HepG2 (cell line): ENCODE results near the gene P2RX5. TPM values are rescaled to one million over a fixed set of nuclear protein-coding genes. Genes with fewer than 3 reads are reported as not detected.

Experiments
- ARID4A ChIP-seq: sonication (generic); formaldehyde crosslinking; IDR thresholded peaks from 2 replicates; pipeline ENCODE4 v1.5.0; 2020; ENCODE audit warnings: mild to moderate bottlenecking, missing genetic modification reagents, borderline replicate concordance
- BORCS8-MEF2B ChIP-seq: sonication (generic); formaldehyde crosslinking; IDR thresholded peaks from 2 replicates; pipeline ENCODE4 v1.8.0; 2022; ENCODE audit warnings: mild to moderate bottlenecking, missing genetic modification reagents
- DNMT3B ChIP-seq: conservative IDR thresholded peaks from 2 replicates; pipeline ENCODE4 v1.6.1; 2016; ENCODE audit warnings: missing biosample characterization, control low read depth
- HNF4A ChIP-seq: sonication (generic); formaldehyde crosslinking; IDR thresholded peaks from 2 replicates; pipeline ENCODE4 v1.4.0; 2020; ENCODE audit warnings: missing genetic modification reagents
- HOXA3 ChIP-seq: sonication (generic); formaldehyde crosslinking; IDR thresholded peaks from 2 replicates; pipeline ENCODE4 v1.5.0; 2020; ENCODE audit warnings: missing genetic modification reagents
- MTA3 ChIP-seq: sonication (generic); formaldehyde crosslinking; IDR thresholded peaks from 2 replicates; pipeline ENCODE4 v1.4.0; 2020; ENCODE audit warnings: missing genetic modification reagents
- PPARG ChIP-seq: conservative IDR thresholded peaks from 2 replicates; pipeline ENCODE4 v1.6.1; 2016; ENCODE audit warnings: missing biosample characterization, missing genetic modification reagents
- RXRA ChIP-seq: sonication (generic); formaldehyde crosslinking; IDR thresholded peaks from 2 replicates; pipeline ENCODE4 v1.5.1; 2020; ENCODE audit warnings: missing genetic modification reagents
- SALL1 ChIP-seq: sonication (generic); formaldehyde crosslinking; IDR thresholded peaks from 2 replicates; pipeline ENCODE4 v1.8.0; 2022; ENCODE audit warnings: mild to moderate bottlenecking, missing genetic modification reagents
- ZBTB1 ChIP-seq: sonication (generic); formaldehyde crosslinking; IDR thresholded peaks from 2 replicates; pipeline ENCODE4 v1.4.0; 2020; ENCODE audit warnings: missing genetic modification reagents, borderline replicate concordance
- ZFX ChIP-seq: sonication (generic); formaldehyde crosslinking; IDR thresholded peaks from 2 replicates; pipeline ENCODE4 v1.4.0; 2020; ENCODE audit warnings: mild to moderate bottlenecking, low read depth, missing genetic modification reagents, moderate library complexity
- ZNF350 ChIP-seq: sonication (generic); formaldehyde crosslinking; IDR thresholded peaks from 2 replicates; pipeline ENCODE4 v1.4.0; 2020; ENCODE audit warnings: mild to moderate bottlenecking, low read depth, missing genetic modification reagents, borderline replicate concordance
- ZNF501 ChIP-seq: sonication (generic); formaldehyde crosslinking; IDR thresholded peaks from 2 replicates; pipeline ENCODE4 v1.5.1; 2020; ENCODE audit warnings: mild to moderate bottlenecking, moderate library complexity, missing genetic modification reagents
- ZNF547 ChIP-seq: sonication (generic); formaldehyde crosslinking; IDR thresholded peaks from 2 replicates; pipeline ENCODE4 v1.5.1; 2020; ENCODE audit warnings: mild to moderate bottlenecking, missing genetic modification reagents
- ZNF574 ChIP-seq: sonication (generic); formaldehyde crosslinking; IDR thresholded peaks from 2 replicates; pipeline ENCODE4 v1.4.0; 2020; ENCODE audit warnings: missing genetic modification reagents
- polyA plus RNA-seq, 8 experiments: library from polyadenylated mRNA; depleted of rRNA in 3 of 8; stranded (reverse) in 7 of 8; unstranded in 1 of 8; fragments of >200 nt; fragmentation: Illumina TruSeq in 4 of 8; extraction: Trizol in 4 of 8; gene quantifications; 2 replicates each; pipeline versions ENCODE4 v1.2.1 to v1.2.3, GENCODE V29; 2011 to 2016; ENCODE audit warnings: low read depth in 4 of 8, missing spikeins in 1 of 8, mixed read lengths in 1 of 8; ENCODE audit not compliant: insufficient read depth in 1 of 8
- total RNA-seq, 5 experiments: library from RNA; depleted of rRNA; stranded (reverse); fragments of >200 nt; fragmentation: Illumina TruSeq; extraction: Trizol; gene quantifications; 2 replicates each; pipeline ENCODE4 v1.2.3, GENCODE V29; 2016; ENCODE audit warnings: low read depth in 1 of 5
- TF ChIP-seq, protein P1 (sequence below): sonication (generic); formaldehyde crosslinking; conservative IDR thresholded peaks from 2 replicates; pipeline ENCODE4 v1.4.0; 2020; ENCODE audit warnings: mild to moderate bottlenecking, missing genetic modification reagents, moderate library complexity
- TF ChIP-seq, protein P2 (sequence below): sonication (generic); formaldehyde crosslinking; IDR thresholded peaks from 2 replicates; pipeline ENCODE4 v1.4.0; 2020; ENCODE audit warnings: missing genetic modification reagents

P2RX5 gene
- total and polyA plus RNA-seq, 2 of the 13 experiments (the other 11 are each of a cell fraction or from before 2014, with no cell fraction given), result 0.95 to 1.7 TPM

GRCh38 chr17:3647251-3647650 lies 48.7 kb downstream of the P2RX5 start (continued):
- 0 out of 2 replicates have a peak, but pooled peaks have one; percentile 20 for TF ChIP-seq ARID4A (CRISPR knock-in tag)
- TF ChIP-seq ZBTB1, result no peak
- 0 out of 2 replicates have a peak, but pooled peaks have one; percentile 27 for TF ChIP-seq RXRA
- TF ChIP-seq, protein P1, sequence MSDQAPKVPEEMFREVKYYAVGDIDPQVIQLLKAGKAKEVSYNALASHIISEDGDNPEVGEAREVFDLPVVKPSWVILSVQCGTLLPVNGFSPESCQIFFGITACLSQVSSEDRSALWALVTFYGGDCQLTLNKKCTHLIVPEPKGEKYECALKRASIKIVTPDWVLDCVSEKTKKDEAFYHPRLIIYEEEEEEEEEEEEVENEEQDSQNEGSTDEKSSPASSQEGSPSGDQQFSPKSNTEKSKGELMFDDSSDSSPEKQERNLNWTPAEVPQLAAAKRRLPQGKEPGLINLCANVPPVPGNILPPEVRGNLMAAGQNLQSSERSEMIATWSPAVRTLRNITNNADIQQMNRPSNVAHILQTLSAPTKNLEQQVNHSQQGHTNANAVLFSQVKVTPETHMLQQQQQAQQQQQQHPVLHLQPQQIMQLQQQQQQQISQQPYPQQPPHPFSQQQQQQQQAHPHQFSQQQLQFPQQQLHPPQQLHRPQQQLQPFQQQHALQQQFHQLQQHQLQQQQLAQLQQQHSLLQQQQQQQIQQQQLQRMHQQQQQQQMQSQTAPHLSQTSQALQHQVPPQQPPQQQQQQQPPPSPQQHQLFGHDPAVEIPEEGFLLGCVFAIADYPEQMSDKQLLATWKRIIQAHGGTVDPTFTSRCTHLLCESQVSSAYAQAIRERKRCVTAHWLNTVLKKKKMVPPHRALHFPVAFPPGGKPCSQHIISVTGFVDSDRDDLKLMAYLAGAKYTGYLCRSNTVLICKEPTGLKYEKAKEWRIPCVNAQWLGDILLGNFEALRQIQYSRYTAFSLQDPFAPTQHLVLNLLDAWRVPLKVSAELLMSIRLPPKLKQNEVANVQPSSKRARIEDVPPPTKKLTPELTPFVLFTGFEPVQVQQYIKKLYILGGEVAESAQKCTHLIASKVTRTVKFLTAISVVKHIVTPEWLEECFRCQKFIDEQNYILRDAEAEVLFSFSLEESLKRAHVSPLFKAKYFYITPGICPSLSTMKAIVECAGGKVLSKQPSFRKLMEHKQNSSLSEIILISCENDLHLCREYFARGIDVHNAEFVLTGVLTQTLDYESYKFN (CRISPR knock-in tag), result peak; percentile 24; the same call in 1 of the 2 replicates
- TF ChIP-seq, protein P2, sequence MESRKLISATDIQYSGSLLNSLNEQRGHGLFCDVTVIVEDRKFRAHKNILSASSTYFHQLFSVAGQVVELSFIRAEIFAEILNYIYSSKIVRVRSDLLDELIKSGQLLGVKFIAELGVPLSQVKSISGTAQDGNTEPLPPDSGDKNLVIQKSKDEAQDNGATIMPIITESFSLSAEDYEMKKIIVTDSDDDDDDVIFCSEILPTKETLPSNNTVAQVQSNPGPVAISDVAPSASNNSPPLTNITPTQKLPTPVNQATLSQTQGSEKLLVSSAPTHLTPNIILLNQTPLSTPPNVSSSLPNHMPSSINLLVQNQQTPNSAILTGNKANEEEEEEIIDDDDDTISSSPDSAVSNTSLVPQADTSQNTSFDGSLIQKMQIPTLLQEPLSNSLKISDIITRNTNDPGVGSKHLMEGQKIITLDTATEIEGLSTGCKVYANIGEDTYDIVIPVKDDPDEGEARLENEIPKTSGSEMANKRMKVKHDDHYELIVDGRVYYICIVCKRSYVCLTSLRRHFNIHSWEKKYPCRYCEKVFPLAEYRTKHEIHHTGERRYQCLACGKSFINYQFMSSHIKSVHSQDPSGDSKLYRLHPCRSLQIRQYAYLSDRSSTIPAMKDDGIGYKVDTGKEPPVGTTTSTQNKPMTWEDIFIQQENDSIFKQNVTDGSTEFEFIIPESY, result peak; percentile 88
- TF ChIP-seq HNF4A (CRISPR knock-in tag), result peak; percentile 30; the same call in 1 of the 2 replicates
- peak; percentile 38; the same call in 1 of the 2 replicates for TF ChIP-seq ZFX (CRISPR knock-in tag)
- TF ChIP-seq HOXA3 (CRISPR knock-in tag), result peak; percentile 28; the same call in 1 of the 2 replicates
- TF ChIP-seq ZNF501 (CRISPR knock-in tag), result 0 out of 2 replicates have a peak, but pooled peaks have one; percentile 17
- TF ChIP-seq DNMT3B (CRISPR knock-in tag), result no peak
- TF ChIP-seq MTA3 (CRISPR knock-in tag), result no peak
- 0 out of 2 replicates have a peak, but pooled peaks have one; percentile 18 for TF ChIP-seq ZNF574 (CRISPR knock-in tag)
- TF ChIP-seq BORCS8-MEF2B, result no peak
- TF ChIP-seq ZNF350, result no peak
- 0 out of 2 replicates have a peak, but pooled peaks have one; percentile 28 for TF ChIP-seq SALL1 (CRISPR knock-in tag)
- TF ChIP-seq ZNF547 (CRISPR knock-in tag), result 0 out of 2 replicates have a peak, but pooled peaks have one; percentile 45
- TF ChIP-seq PPARG (CRISPR knock-in tag), result peak; percentile 77
